BLaER1 treated with 17β-estradiol and CSF1 and Interleukin-3, amounts not matched to agents 10 nM and 100 nM (cell line): ENCODE results near the gene SPECC1L.

Experiments
- H3K27ac ChIP-seq, 11 experiments: shearing (Covaris generic); formaldehyde crosslinking; 2 replicates each; pipeline ENCODE4 v1.8.1; 2022
- H3K27me3 ChIP-seq, 11 experiments: shearing (Covaris generic); formaldehyde crosslinking; 2 replicates each; pipeline ENCODE4 v1.8.1; 2022
- H3K36me3 ChIP-seq, 11 experiments: shearing (Covaris generic); formaldehyde crosslinking; 2 replicates each; pipeline ENCODE4 v1.8.1; 2022
- H3K4me1 ChIP-seq, 10 experiments: shearing (Covaris generic); formaldehyde crosslinking; 2 replicates each; pipeline ENCODE4 v1.8.1; 2022
- H3K4me2 ChIP-seq, 11 experiments: shearing (Covaris generic); formaldehyde crosslinking; 2 replicates each; pipeline ENCODE4 v1.8.1; 2022
- H3K4me3 ChIP-seq, 10 experiments: shearing (Covaris generic); formaldehyde crosslinking; 2 replicates each; pipeline ENCODE4 v1.8.1; 2022
- H3K9ac ChIP-seq, 11 experiments: shearing (Covaris generic); formaldehyde crosslinking; 2 replicates each; pipeline ENCODE4 v1.8.1; 2022
- H3K9me3 ChIP-seq, 11 experiments: shearing (Covaris generic); formaldehyde crosslinking; replicated peaks in 1 of 11; 2 replicates each; pipeline ENCODE4 v1.8.1; 2022
- H4K20me1 ChIP-seq, 11 experiments: shearing (Covaris generic); formaldehyde crosslinking; 2 replicates each; pipeline ENCODE4 v1.8.1; 2022
- Cebpa-rat ChIP-seq, 11 experiments: shearing (Covaris generic); IDR thresholded peaks; 2 replicates each; pipeline ENCODE4 v1.8.1; 2022

Gene SPECC1L

DNA sequence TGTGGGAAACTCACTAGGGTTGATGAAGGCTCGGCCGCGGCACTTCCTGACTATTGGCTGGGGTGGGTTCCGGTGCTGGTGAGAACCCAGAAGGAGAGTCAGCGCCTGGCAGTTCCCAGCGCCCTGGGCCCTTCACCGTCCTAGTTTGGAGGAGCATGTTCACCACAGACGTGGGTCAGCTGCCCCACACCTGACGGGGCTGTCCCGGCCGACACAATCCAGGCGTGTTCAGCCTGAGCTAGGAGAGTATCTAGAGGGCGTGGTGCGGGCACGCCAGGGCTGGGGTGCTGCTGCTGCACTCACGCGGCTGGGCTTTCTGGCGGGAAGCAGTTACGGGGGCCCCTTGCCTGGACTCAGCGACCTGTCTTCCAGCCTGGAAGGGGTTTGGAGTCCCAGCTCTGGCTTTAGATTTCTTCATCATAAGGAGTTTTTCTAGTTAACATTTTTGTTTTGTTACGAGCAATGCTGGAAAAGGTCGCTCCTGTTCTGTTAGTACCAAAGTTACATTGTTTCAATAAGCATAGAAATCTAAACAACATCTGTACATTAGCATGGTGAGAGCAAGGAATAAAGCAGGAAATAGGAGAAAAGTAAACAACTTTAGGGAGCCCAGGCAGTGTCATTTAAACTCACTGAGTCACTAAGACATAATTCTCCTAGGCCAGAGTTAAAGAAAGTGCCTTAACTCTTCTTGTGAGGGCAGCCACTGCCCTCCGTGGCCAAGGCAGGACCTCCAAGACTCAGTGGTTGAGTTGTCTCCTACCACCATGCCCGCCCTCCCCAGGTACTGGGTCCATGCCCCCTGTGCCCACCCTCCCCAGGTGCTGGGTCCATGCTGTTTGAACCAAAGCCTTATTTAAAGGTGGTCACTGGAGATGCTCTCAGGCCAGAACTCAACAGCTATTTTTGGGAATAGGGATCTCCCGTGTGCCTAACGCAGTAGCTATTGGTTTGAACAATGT, 144.6 kb downstream of the SPECC1L start:
- Histone ChIP-seq H3K4me2 (peak overlapping the region in 8 of 11 experiments; percentile 51 to 91 (median 83); a peak in 15 of 22 replicates), H3K36me3 (peaks cover 44 to 78% (median 59%) of the 10 kb centered on the region in 11 experiments), H3K27ac (no peak overlapping the region), H3K9me3 (no peaks in the 10 kb centered on the region), H3K4me3 (no peak overlapping the region), H3K4me1 (peaks cover 46 to 58% (median 53%) of the 10 kb centered on the region in 10 experiments), H3K27me3 (no peaks in the 10 kb centered on the region), H3K9ac (0 out of 22 replicates have a peak overlapping the region, but pooled peaks of 2 of the 11 experiments have one; percentile 30 to 41), H4K20me1 (peaks cover under 1 to 63% (median 38%) of the 10 kb centered on the region in 11 experiments; a peak in 19 of 22 replicates)
- no peak for TF ChIP-seq Cebpa-rat (IDR thresholded peaks at IDR 0.05)

DNA sequence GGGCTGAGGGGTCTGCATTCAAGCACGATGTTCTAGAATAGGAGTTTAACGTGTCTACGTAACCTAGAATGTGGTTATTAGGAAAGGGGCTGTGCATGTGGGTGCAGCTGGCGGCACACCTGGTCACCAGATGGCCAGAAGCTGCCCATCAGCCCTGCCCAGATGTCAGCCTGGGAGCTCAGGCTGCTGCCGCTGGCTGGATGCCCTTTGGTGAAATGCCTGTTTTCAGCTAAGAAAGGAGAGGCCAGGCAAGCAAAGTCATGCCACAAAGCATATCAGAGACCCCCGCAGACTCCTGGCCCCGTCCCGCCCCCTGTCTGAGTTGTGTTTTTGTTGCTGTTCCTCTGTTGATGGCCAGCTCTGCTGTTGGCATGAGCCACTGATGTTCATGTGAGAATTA, 145.5 kb downstream of the SPECC1L start:
- Histone ChIP-seq H3K9me3 (no peaks in the 10 kb centered on the region), H3K9ac (0 out of 22 replicates have a peak overlapping the region, but pooled peaks of 3 of the 11 experiments have one; percentile 19 to 41 (median 30)), H3K4me1 (peaks cover 53 to 66% (median 61%) of the 10 kb centered on the region in 10 experiments), H3K4me2 (peak overlapping the region in 9 of 11 experiments; percentile 51 to 91 (median 82); a peak in 17 of 22 replicates), H3K27ac (no peak overlapping the region), H3K27me3 (no peaks in the 10 kb centered on the region), H3K4me3 (no peak overlapping the region), H4K20me1 (peaks cover 0 to 63% (median 41%) of the 10 kb centered on the region in 11 experiments; a peak in 19 of 22 replicates), H3K36me3 (peaks cover 44 to 70% (median 52%) of the 10 kb centered on the region in 11 experiments)
- TF ChIP-seq Cebpa-rat (IDR thresholded peaks at IDR 0.05) = no peak

DNA sequence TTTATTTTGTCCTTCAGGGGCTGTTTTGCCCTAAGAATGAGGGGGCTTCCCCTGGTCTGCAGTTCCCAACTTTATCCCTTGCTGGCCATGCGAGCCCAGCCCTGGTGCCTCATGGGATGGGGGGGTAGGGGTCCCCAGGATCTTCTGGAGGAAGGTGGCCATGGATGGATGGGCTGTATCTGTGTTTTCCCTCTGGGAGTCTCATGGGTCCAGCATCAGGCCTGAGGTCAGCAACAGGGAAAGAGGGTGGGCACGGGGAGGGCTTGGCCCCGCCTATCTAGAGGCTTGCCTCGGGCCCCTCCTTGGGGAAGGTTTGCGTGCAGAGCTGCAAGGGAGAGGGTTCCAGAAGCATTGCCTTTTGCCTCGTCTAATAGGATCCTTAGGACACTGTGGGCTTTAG, 146.0 kb downstream of the SPECC1L start:
- Histone ChIP-seq H3K4me3 (no peak overlapping the region), H3K4me1 (peaks cover 58 to 71% (median 65%) of the 10 kb centered on the region in 10 experiments), H3K36me3 (peaks cover 40 to 65% (median 48%) of the 10 kb centered on the region in 11 experiments), H3K9me3 (no peaks in the 10 kb centered on the region), H3K27me3 (no peaks in the 10 kb centered on the region), H3K27ac (peak overlapping the region in 4 of 11 experiments; percentile 32 to 53 (median 38); a peak in 6 of 22 replicates), H3K4me2 (peak overlapping the region; percentile 48 to 91 (median 82); a peak in 21 of 22 replicates), H3K9ac (peak overlapping the region in 4 of 11 experiments; percentile 12 to 41 (median 28); a peak in 1 of 22 replicates), H4K20me1 (peaks cover 0 to 63% (median 41%) of the 10 kb centered on the region in 11 experiments; a peak in 18 of 22 replicates)
- no peak for TF ChIP-seq Cebpa-rat (IDR thresholded peaks at IDR 0.05)

DNA sequence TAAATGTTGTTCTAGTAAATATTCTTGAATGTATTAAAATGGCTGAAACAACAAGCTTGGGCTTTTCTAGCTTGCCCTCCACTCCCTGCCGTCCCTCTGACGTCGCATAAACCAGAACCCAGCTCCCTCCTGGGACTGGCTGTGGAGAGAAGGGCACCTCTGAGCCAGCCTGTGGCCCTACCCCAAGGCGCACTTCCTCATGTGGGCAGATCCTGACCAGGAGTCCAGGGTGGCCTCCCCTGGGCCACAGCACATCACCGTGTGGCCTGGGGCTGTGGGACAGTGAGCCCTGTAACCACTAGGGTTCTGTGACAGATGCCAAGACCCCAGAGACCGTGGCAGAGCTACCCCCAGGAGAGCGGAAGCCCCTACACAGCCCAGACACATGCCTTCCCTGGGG, 146.6 kb downstream of the SPECC1L start:
- H3K27ac ChIP-seq = peak overlapping the region in 9 of 11 experiments; percentile 4 to 53 (median 27); a peak in 9 of 22 replicates
- H3K4me3 ChIP-seq = no peak overlapping the region
- peaks cover 37 to 59% (median 45%) of the 10 kb centered on the region in 11 experiments for H3K36me3 ChIP-seq
- H3K27me3 ChIP-seq = no peaks in the 10 kb centered on the region
- peaks cover 0 to 63% (median 41%) of the 10 kb centered on the region in 11 experiments; a peak in 18 of 22 replicates for H4K20me1 ChIP-seq
- peaks cover 62 to 76% (median 65%) of the 10 kb centered on the region in 10 experiments for H3K4me1 ChIP-seq
- no peak for TF ChIP-seq Cebpa-rat (IDR thresholded peaks at IDR 0.05)
- H3K4me2 ChIP-seq = peak overlapping the region; percentile 48 to 91 (median 82)
- H3K9ac ChIP-seq = peak overlapping the region in 4 of 11 experiments; percentile 12 to 41 (median 26); a peak in 3 of 22 replicates
- H3K9me3 ChIP-seq = no peaks in the 10 kb centered on the region

DNA sequence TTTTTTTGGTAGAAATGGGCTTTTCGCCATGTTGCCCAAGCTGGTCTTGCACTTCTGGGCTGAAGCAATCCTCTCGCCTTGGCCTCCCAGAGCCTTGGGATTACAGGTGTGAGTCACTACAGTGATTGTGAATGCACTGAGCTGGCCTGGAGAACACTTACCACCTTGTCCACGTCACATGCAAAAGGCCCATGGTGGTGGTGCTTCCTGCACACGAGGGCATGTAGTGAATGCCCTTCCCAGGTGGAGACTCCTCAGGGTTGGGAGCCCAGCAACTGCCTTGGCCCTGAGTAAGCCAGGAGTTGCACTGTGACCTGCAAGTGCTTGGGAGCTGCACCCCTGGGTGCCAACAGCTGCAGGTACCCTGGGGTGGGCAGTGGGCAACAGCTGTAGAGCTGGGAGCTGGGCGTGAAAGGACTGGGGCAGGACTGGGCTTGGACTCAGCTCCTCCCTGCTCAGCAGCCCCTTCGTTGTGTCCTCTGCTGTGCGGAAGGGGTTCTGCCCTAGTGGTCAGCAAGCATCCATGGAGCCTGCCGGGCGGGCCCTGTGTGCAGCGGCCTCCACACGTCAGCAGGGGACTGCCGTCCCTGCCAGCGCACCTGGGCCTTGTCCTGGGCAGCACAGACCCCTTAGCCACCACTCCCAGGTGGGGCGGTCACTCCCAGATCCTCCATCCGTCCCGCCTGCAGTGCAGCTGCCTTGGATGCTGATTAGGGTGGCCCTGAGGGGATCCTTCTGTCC, 147.4 kb downstream of the SPECC1L start:
- H3K9ac ChIP-seq = peak overlapping the region in 3 of 11 experiments; percentile 7 to 24 (median 24); a peak in 2 of 22 replicates

DNA sequence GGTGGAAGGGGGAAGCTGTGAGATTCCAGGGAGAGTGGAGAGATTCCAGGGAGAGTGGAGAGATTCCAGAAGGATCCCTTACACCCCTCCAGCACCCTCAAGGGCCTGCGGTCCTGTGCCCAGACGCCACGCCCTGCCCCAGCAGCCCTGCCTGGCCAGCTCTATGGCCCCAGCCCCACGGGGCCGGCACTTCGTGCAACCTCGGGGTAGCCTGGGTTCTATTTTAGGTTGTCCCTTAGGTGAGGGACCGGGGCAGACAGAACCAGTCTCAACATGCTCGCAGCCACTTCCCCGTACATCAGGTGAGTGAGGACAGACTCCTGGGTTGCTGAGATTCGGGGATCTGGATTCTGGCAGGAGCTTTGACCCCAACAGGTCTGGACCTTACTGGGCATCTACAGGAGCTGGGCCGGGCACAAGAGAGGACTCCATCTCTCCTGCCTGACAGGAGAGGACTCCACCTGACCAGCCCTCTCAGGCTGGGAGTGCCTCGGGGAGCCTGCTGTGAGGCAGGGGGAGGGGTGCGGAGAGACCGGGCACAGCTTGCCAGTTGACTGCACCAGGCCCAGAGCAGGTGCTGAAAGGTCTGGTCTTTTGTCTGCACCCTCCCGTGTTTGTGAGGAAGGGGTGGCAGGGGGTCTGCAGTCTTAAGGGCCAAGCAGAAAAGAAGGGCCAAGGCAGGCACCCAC, 148.3 kb downstream of the SPECC1L start:
- Histone ChIP-seq H3K4me1 (peaks cover 62 to 76% (median 65%) of the 10 kb centered on the region in 10 experiments), H4K20me1 (peaks cover 0 to 53% (median 39%) of the 10 kb centered on the region in 11 experiments; a peak in 18 of 22 replicates), H3K27me3 (peaks cover 5 to 13% (median 7%) of the 10 kb centered on the region in 11 experiments; a peak in 21 of 22 replicates), H3K4me3 (no peak overlapping the region), H3K9ac (peak overlapping the region in 6 of 11 experiments; percentile 7 to 67 (median 52); a peak in 6 of 22 replicates), H3K9me3 (peaks cover 0 to 3% (median 0%) of the 10 kb centered on the region in 11 experiments; a peak in 1 of 22 replicates), H3K36me3 (peaks cover 20 to 42% (median 27%) of the 10 kb centered on the region in 11 experiments), H3K4me2 (peak overlapping the region; percentile 43 to 91 (median 82)), H3K27ac (peak overlapping the region in 2 of 11 experiments; percentile 62 to 65; a peak in 4 of 22 replicates)
- TF ChIP-seq Cebpa-rat (IDR thresholded peaks at IDR 0.05) = no peak

More for the DNA sequence above, 147.4 kb downstream of the SPECC1L start:
- H3K36me3 ChIP-seq = peaks cover 28 to 50% (median 36%) of the 10 kb centered on the region in 11 experiments
- no peak for TF ChIP-seq Cebpa-rat (IDR thresholded peaks at IDR 0.05)
- H3K27ac ChIP-seq = peak overlapping the region in 4 of 11 experiments; percentile 24 to 53 (median 38); a peak in 4 of 22 replicates
- H3K4me1 ChIP-seq = peaks cover 62 to 76% (median 65%) of the 10 kb centered on the region in 10 experiments
- peaks cover 0 to 5% (median 0%) of the 10 kb centered on the region in 11 experiments; a peak in 2 of 22 replicates for H3K27me3 ChIP-seq
- peaks cover 0 to 57% (median 41%) of the 10 kb centered on the region in 11 experiments; a peak in 18 of 22 replicates for H4K20me1 ChIP-seq
- no peak overlapping the region for H3K4me3 ChIP-seq
- H3K4me2 ChIP-seq = peak overlapping the region; percentile 48 to 91 (median 82); a peak in 21 of 22 replicates
- H3K9me3 ChIP-seq = no peaks in the 10 kb centered on the region

DNA sequence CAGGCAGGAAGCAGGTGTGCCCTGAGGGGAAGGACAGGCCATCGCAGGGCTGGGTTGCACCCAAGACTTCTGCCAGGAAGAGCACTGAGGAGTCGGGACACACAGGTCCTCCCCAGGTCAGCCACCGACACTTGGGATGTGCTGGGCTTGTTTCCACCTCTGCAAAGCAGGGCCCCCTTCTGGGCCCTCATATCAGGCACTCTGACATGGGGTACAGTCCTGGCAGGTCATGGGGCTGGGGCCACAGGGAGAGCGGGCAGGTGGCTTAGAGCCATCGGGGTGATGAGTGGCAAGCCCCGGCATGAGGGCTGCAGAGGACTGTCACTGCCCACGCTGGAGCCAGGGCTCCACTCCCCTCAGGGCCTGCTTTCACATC, 148.8 kb downstream of the SPECC1L start:
- peaks cover 14 to 37% (median 22%) of the 10 kb centered on the region in 11 experiments for H3K36me3 ChIP-seq
- peaks cover 5 to 18% (median 12%) of the 10 kb centered on the region in 11 experiments; a peak in 21 of 22 replicates for H3K27me3 ChIP-seq
- H3K27ac ChIP-seq = peak overlapping the region in 4 of 11 experiments; percentile 44 to 65 (median 55); a peak in 5 of 22 replicates
- peak overlapping the region in 7 of 11 experiments; percentile 8 to 67 (median 52); a peak in 7 of 22 replicates for H3K9ac ChIP-seq
- H3K4me2 ChIP-seq = peak overlapping the region; percentile 43 to 91 (median 82)
- TF ChIP-seq Cebpa-rat (IDR thresholded peaks at IDR 0.05) = no peak
- H3K9me3 ChIP-seq = peaks cover 0 to 3% (median 0%) of the 10 kb centered on the region in 11 experiments; a peak in 1 of 22 replicates
- no peak overlapping the region for H3K4me3 ChIP-seq
- peaks cover 63 to 81% (median 67%) of the 10 kb centered on the region in 10 experiments for H3K4me1 ChIP-seq
- peaks cover 0 to 53% (median 34%) of the 10 kb centered on the region in 11 experiments; a peak in 18 of 22 replicates for H4K20me1 ChIP-seq
